ENCODE data around the gene TUBD1. TPM values are rescaled to one million over a fixed set of nuclear protein-coding genes. Genes with fewer than 3 reads are reported as not detected.
A peak's percentile ranks its signal among the peaks of the same experiment; 100 is the strongest.

TUBD1 gene
- total and polyA plus RNA-seq, 2 of the 13 experiments (the other 11 are each of a cell fraction or from before 2014, with no cell fraction given) = 18.2 to 25.9 TPM

GRCh38 chr17:59829217-59830006, 63.3 kb downstream of the TUBD1 start:
- peak; percentile 93 for FAIRE-seq
- Histone ChIP-seq H3K36me3 (replicated peaks in 1 of 2; ENCODE audit: control insufficient read depth in 1 of 2, insufficient read depth in 2 of 2, low read length in 2 of 2) (no peaks in the 10 kb centered on the region; a peak in 2 of 5 replicates), H3K9ac (ENCODE audit: insufficient read depth, low read depth, low read length) (peak overlapping the region; percentile 74), H3K27me3 (ENCODE audit: control insufficient read depth in 1 of 2, insufficient read depth in 2 of 2, low read length in 2 of 2) (no peaks in the 10 kb centered on the region), H3K4me1 (ENCODE audit: insufficient read depth, low read length) (peaks cover 84% of the 10 kb centered on the region), H3K9me3 (ENCODE audit: low read length) (no peaks in the 10 kb centered on the region), H2AFZ (ENCODE audit: low read length) (no peak overlapping the region), H3K4me2 (ENCODE audit: low read depth, low read length) (peak overlapping the region; percentile 59), H3K4me3 (replicated peaks in 1 of 3; ENCODE audit: insufficient read depth in 1 of 3, low read depth in 2 of 3, low read length in 3 of 3) (peak overlapping the region in 1 of 3 experiments; percentile 26; a peak in 1 of 6 replicates), H4K20me1 (ENCODE audit: insufficient read depth, low read length) (no peaks in the 10 kb centered on the region), H3K79me2 (ENCODE audit: insufficient read depth, low read length) (peaks cover 15% of the 10 kb centered on the region), H3K27ac (ENCODE audit: extremely low read length, insufficient read depth, low read length) (peak overlapping the region; percentile 90)
- in situ Hi-C loops (cut with HindIII; ENCODE audit: extremely low pct_ligation_motif_present, low pct_unique_long_range_greater_than_20kb) = no loop called here
- peak; percentile 94 for ATAC-seq
- ChIA-PET POLR2A (interaction anchor here (0.7 to 3.2 kb wide), 13 partner anchors 9 to 122 kb away, joined by 3 to 79 read pairs (median 7); partner anchors contain the start of genes PTRH2 and VMP1), CTCF (ENCODE audit: low intra/inter-chr PET ratio, low total read pairs) (interaction anchor here (1.7 kb wide), 1 partner anchor 76 kb away, joined by 8 read pairs; no protein-coding TSS in a partner anchor)
- TSS peak; percentile 88 for BruUV-seq (replicated peaks)
- peak; percentile 97 for DNase-seq (ENCODE audit: low spot score)
- WGBS (ENCODE audit: low lambda C conversion rate) = 26% methylated on average over 4 of the region's 4 CpGs
- intact Hi-C loops (cut with micrococcal nuclease; ENCODE audit: unreplicated experiment) = no loop called here
- TF ChIP-seq KMT2A (CRISPR knock-in tag; IDR thresholded peaks at IDR 0.05) (no peak), RFX1 (IDR thresholded peaks at IDR 0.05) (peak; percentile 47; the same call in 1 of the 2 replicates), ISL2 (CRISPR knock-in tag; IDR thresholded peaks at IDR 0.05) (no peak), MXD4 (CRISPR knock-in tag; IDR thresholded peaks at IDR 0.05) (peak; percentile 61; the same call in 1 of the 2 replicates), IKZF5 (CRISPR knock-in tag; IDR thresholded peaks at IDR 0.05) (peak; percentile 36; the same call in 1 of the 2 replicates), ESRRA (CRISPR knock-in tag; IDR thresholded peaks at IDR 0.05; ENCODE audit: low read depth) (peak; percentile 67; the same call in 1 of the 2 replicates), ZNF557 (CRISPR knock-in tag; IDR thresholded peaks at IDR 0.05) (no peak), ZNF441 (CRISPR knock-in tag; IDR thresholded peaks at IDR 0.05; ENCODE audit: borderline replicate concordance) (no peak; the same call in 1 of the 2 replicates), YEATS2 (CRISPR knock-in tag; IDR thresholded peaks at IDR 0.05; ENCODE audit: borderline replicate concordance) (no peak), ZNF12 (CRISPR knock-in tag; IDR thresholded peaks at IDR 0.05) (peak; percentile 47; the same call in 1 of the 2 replicates), ATF7-NPFF (CRISPR knock-in tag; IDR thresholded peaks at IDR 0.05; ENCODE audit: low read depth) (no peak), ZNF790 (CRISPR knock-in tag; IDR thresholded peaks at IDR 0.05; ENCODE audit: borderline replicate concordance) (no peak), ZFY (CRISPR knock-in tag; IDR thresholded peaks at IDR 0.05) (no peak), HOXD1 (CRISPR knock-in tag; IDR thresholded peaks at IDR 0.05) (0 out of 2 replicates have a peak, but pooled peaks have one; percentile 34), FOXO4 (CRISPR knock-in tag; conservative IDR thresholded peaks at IDR 0.05) (no peak), PHF5A (CRISPR knock-in tag; IDR thresholded peaks at IDR 0.05; ENCODE audit: low read depth, unreplicated experiment) (no peak), ZNF253 (CRISPR knock-in tag; IDR thresholded peaks at IDR 0.05; ENCODE audit: borderline replicate concordance) (no peak), PRPF4 (IDR thresholded peaks at IDR 0.05; ENCODE audit: low read depth, low read length, poor library complexity, severe bottlenecking) (no peak), LCORL (IDR thresholded peaks at IDR 0.05) (no peak), LCORL (CRISPR knock-in tag; IDR thresholded peaks at IDR 0.05) (peak; percentile 23; the same call in 1 of the 2 replicates), ZNF263 (CRISPR knock-in tag; IDR thresholded peaks at IDR 0.05) (no peak), ATF2 (CRISPR knock-in tag; IDR thresholded peaks at IDR 0.05) (no peak), NFE2L2 (IDR thresholded peaks at IDR 0.05; ENCODE audit: low read length) (peak; percentile 73)
